ENCODE measurements around the gene CPNE4.

The CPNE4 gene

GRCh38 chr3:131582438-131582837, 452.4 kb downstream of the CPNE4 start:
- no peaks in the 10 kb centered on the region for H3K4me1 ChIP-seq (ENCODE audit: insufficient read depth, poor library complexity, severe bottlenecking)
- no peak overlapping the region for H3K4me3 ChIP-seq (ENCODE audit: severe bottlenecking)
- H3K36me3 ChIP-seq (ENCODE audit: low read depth): no peaks in the 10 kb centered on the region
- no peak overlapping the region for H3K27ac ChIP-seq (ENCODE audit: poor library complexity, severe bottlenecking)
- no peaks in the 10 kb centered on the region for H3K9me3 ChIP-seq (ENCODE audit: severe bottlenecking)
- no peak for DNase-seq (ENCODE audit: low spot score)
- TF ChIP-seq CTCF (IDR thresholded peaks at IDR 0.05; ENCODE audit: poor library complexity, severe bottlenecking): no peak
- H3K27me3 ChIP-seq (ENCODE audit: insufficient read depth, poor library complexity, severe bottlenecking): no peaks in the 10 kb centered on the region
- no peak for ATAC-seq (ENCODE audit: low read depth)

GRCh38 chr3:131568460-131568859, 466.4 kb downstream of the CPNE4 start:
- no peak for DNase-seq (ENCODE audit: low spot score)

GRCh38 chr3:131564812-131565211, 470.0 kb downstream of the CPNE4 start:
- Histone ChIP-seq H3K36me3 (ENCODE audit: low read depth) (no peaks in the 10 kb centered on the region), H3K4me1 (ENCODE audit: insufficient read depth, poor library complexity, severe bottlenecking) (no peaks in the 10 kb centered on the region), H3K4me3 (ENCODE audit: severe bottlenecking) (no peak overlapping the region), H3K27ac (ENCODE audit: poor library complexity, severe bottlenecking) (no peak overlapping the region), H3K27me3 (ENCODE audit: insufficient read depth, poor library complexity, severe bottlenecking) (peaks cover 23% of the 10 kb centered on the region), H3K9me3 (ENCODE audit: severe bottlenecking) (no peaks in the 10 kb centered on the region)
- no peak for DNase-seq (ENCODE audit: low spot score)
- no peak for ATAC-seq (ENCODE audit: low read depth)
- TF ChIP-seq CTCF (IDR thresholded peaks at IDR 0.05; ENCODE audit: poor library complexity, severe bottlenecking): no peak

More at GRCh38 chr3:131568460-131568859, 466.4 kb downstream of the CPNE4 start:
- TF ChIP-seq CTCF (IDR thresholded peaks at IDR 0.05; ENCODE audit: poor library complexity, severe bottlenecking): no peak
- H3K36me3 ChIP-seq (ENCODE audit: low read depth): no peaks in the 10 kb centered on the region
- H3K4me3 ChIP-seq (ENCODE audit: severe bottlenecking): no peak overlapping the region
- H3K27me3 ChIP-seq (ENCODE audit: insufficient read depth, poor library complexity, severe bottlenecking): peaks cover 1% of the 10 kb centered on the region
- no peak overlapping the region for H3K27ac ChIP-seq (ENCODE audit: poor library complexity, severe bottlenecking)
- ATAC-seq (ENCODE audit: low read depth): no peak
- no peaks in the 10 kb centered on the region for H3K4me1 ChIP-seq (ENCODE audit: insufficient read depth, poor library complexity, severe bottlenecking)
- no peaks in the 10 kb centered on the region for H3K9me3 ChIP-seq (ENCODE audit: severe bottlenecking)

- Histone ChIP-seq H3K36me3 (ENCODE audit: low read depth) (no peaks in the 10 kb centered on the region), H3K27ac (ENCODE audit: poor library complexity, severe bottlenecking) (no peak overlapping the region), H3K4me3 (ENCODE audit: severe bottlenecking) (no peak overlapping the region), H3K27me3 (ENCODE audit: insufficient read depth, poor library complexity, severe bottlenecking) (peaks cover 23% of the 10 kb centered on the region), H3K9me3 (ENCODE audit: severe bottlenecking) (peaks cover 1% of the 10 kb centered on the region), H3K4me1 (ENCODE audit: insufficient read depth, poor library complexity, severe bottlenecking) (no peaks in the 10 kb centered on the region)
- DNase-seq (ENCODE audit: low spot score) (no peak), ATAC-seq (ENCODE audit: low read depth) (no peak)
- TF ChIP-seq CTCF (IDR thresholded peaks at IDR 0.05; ENCODE audit: poor library complexity, severe bottlenecking): no peak
Observed at GRCh38 chr3:131561511-131561910, 473.3 kb downstream of the CPNE4 start.

GRCh38 chr3:131560795-131561194, 474.0 kb downstream of the CPNE4 start:
- H3K9me3 ChIP-seq (ENCODE audit: severe bottlenecking): peaks cover 1% of the 10 kb centered on the region
- DNase-seq (ENCODE audit: low spot score): no peak
- no peaks in the 10 kb centered on the region for H3K4me1 ChIP-seq (ENCODE audit: insufficient read depth, poor library complexity, severe bottlenecking)
- ATAC-seq (ENCODE audit: low read depth): no peak
- H3K4me3 ChIP-seq (ENCODE audit: severe bottlenecking): no peak overlapping the region
- no peak overlapping the region for H3K27ac ChIP-seq (ENCODE audit: poor library complexity, severe bottlenecking)
- TF ChIP-seq CTCF (IDR thresholded peaks at IDR 0.05; ENCODE audit: poor library complexity, severe bottlenecking): no peak
- peaks cover 23% of the 10 kb centered on the region for H3K27me3 ChIP-seq (ENCODE audit: insufficient read depth, poor library complexity, severe bottlenecking)
- H3K36me3 ChIP-seq (ENCODE audit: low read depth): no peaks in the 10 kb centered on the region
